ENCODE results near the gene VAC14.

Gene VAC14

GRCh38 chr16:70784692-70785555, 16.0 kb downstream of the VAC14 start:
- H3K4me1 ChIP-seq (ENCODE audit: insufficient read depth, low read length): no peaks in the 10 kb centered on the region
- H3K9ac ChIP-seq (ENCODE audit: low read depth, low read length): no peak overlapping the region
- no peaks in the 10 kb centered on the region for H3K9me3 ChIP-seq (ENCODE audit: insufficient read depth, low read depth, low read length)
- no peak overlapping the region for H3K27ac ChIP-seq (ENCODE audit: low read depth, low read length)
- WGBS: 95% methylated on average over 21 of the region's 21 CpGs
- H3K4me3 ChIP-seq (ENCODE audit: low read length): no peak overlapping the region
- H3K36me3 ChIP-seq (ENCODE audit: insufficient read depth, low read length): peaks cover 65% of the 10 kb centered on the region
- no peaks in the 10 kb centered on the region for H3K27me3 ChIP-seq (ENCODE audit: insufficient read depth, low read length)

- Histone ChIP-seq H3K27me3 (ENCODE audit: insufficient read depth, low read length) (no peaks in the 10 kb centered on the region), H3K4me3 (ENCODE audit: low read length) (no peak overlapping the region), H3K36me3 (ENCODE audit: insufficient read depth, low read length) (peaks cover 83% of the 10 kb centered on the region), H3K9ac (ENCODE audit: low read depth, low read length) (no peak overlapping the region), H3K27ac (ENCODE audit: low read depth, low read length) (no peak overlapping the region), H3K4me1 (ENCODE audit: insufficient read depth, low read length) (peaks cover 4% of the 10 kb centered on the region; the same call in 1 of the 2 replicates), H3K9me3 (ENCODE audit: insufficient read depth, low read depth, low read length) (no peaks in the 10 kb centered on the region)
- 95% methylated on average over 3 of the region's 3 CpGs for WGBS
Measured at GRCh38 chr16:70782237-70782636, 18.7 kb downstream of the VAC14 start.

DNA sequence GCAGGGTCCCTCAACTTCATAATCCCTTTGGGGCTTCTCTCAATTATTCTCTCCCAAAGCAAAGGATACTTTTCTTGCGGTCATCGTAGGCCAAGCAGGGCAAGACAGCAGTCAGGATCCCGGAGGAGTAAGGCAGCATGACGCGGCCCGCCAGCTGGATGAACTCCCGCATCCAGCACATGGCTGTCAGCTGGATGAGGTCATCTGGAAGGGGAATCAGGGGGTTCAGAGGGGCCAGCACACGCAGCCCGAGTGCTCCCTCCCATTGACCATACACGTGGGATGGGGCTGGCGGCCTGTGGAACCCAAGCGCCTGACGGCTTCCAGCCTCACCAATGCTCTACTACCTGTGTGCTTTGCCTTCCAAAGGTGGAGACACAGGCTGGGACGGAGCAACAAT, 19.2 kb downstream of the VAC14 start:
- H3K36me3 ChIP-seq (ENCODE audit: insufficient read depth, low read length): peaks cover 83% of the 10 kb centered on the region
- H3K4me3 ChIP-seq (ENCODE audit: low read length): no peak overlapping the region
- H3K9ac ChIP-seq (ENCODE audit: low read depth, low read length): no peak overlapping the region
- 98% methylated on average over 14 of the region's 14 CpGs for WGBS
- H3K27me3 ChIP-seq (ENCODE audit: insufficient read depth, low read length): no peaks in the 10 kb centered on the region
- H3K9me3 ChIP-seq (ENCODE audit: insufficient read depth, low read depth, low read length): no peaks in the 10 kb centered on the region
- H3K27ac ChIP-seq (ENCODE audit: low read depth, low read length): no peak overlapping the region
- peaks cover 4% of the 10 kb centered on the region; the same call in 1 of the 2 replicates for H3K4me1 ChIP-seq (ENCODE audit: insufficient read depth, low read length)

DNA sequence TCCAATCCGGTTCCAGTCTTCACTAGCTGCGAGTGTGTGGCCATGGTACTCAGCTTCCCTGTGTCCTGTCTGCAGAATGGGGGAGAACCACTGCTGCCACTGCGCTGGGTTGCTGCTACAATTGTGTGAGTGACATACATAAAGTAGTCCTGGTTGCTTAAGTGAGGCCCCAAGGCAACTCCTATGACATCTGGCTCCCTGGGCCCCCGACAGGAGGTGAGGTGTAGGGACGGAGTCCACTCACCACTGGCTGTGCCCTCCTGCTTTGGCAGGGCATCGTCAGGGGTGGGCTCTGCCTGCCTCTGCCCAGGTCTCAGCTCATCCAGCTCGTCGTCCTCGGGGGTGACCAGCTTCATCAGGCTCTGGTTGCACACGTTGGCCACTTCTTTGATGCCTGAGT, 20.4 kb downstream of the VAC14 start:
- H3K4me3 ChIP-seq (ENCODE audit: low read length): no peak overlapping the region
- H3K4me1 ChIP-seq (ENCODE audit: insufficient read depth, low read length): peaks cover 4% of the 10 kb centered on the region; the same call in 1 of the 2 replicates
- no peak overlapping the region for H3K27ac ChIP-seq (ENCODE audit: low read depth, low read length)
- no peak overlapping the region for H3K9ac ChIP-seq (ENCODE audit: low read depth, low read length)
- no peaks in the 10 kb centered on the region for H3K9me3 ChIP-seq (ENCODE audit: insufficient read depth, low read depth, low read length)
- 95% methylated on average over 10 of the region's 10 CpGs for WGBS
- no peaks in the 10 kb centered on the region for H3K27me3 ChIP-seq (ENCODE audit: insufficient read depth, low read length)
- peaks cover 72% of the 10 kb centered on the region for H3K36me3 ChIP-seq (ENCODE audit: insufficient read depth, low read length)

DNA sequence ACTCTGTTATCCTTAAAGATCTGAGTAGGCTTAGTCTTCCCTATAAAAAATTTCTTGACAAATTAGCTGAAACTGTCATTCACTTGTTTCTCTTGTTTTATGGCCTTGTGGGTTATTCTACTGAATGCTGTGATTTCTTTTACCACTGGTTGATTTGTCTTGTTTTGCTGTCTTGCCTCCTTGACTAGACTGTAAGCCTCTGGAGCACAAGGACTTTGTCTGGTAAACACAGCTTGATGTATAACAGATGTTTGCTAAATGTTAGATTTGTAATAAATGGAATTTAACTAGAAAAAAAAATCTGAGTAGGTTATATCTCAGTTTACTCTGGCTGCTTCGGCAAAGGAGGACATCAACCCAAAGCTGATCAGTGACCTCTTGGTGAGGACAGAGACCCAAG, 21.6 kb downstream of the VAC14 start:
- Histone ChIP-seq H3K9ac (ENCODE audit: low read depth, low read length) (no peak overlapping the region), H3K27me3 (ENCODE audit: insufficient read depth, low read length) (no peaks in the 10 kb centered on the region), H3K4me1 (ENCODE audit: insufficient read depth, low read length) (peaks cover 4% of the 10 kb centered on the region; the same call in 1 of the 2 replicates), H3K27ac (ENCODE audit: low read depth, low read length) (no peak overlapping the region), H3K9me3 (ENCODE audit: insufficient read depth, low read depth, low read length) (no peaks in the 10 kb centered on the region), H3K36me3 (ENCODE audit: insufficient read depth, low read length) (peaks cover 61% of the 10 kb centered on the region), H3K4me3 (ENCODE audit: low read length) (no peak overlapping the region)
- WGBS: 95% methylated on average over 1 of the region's 1 CpG

DNA sequence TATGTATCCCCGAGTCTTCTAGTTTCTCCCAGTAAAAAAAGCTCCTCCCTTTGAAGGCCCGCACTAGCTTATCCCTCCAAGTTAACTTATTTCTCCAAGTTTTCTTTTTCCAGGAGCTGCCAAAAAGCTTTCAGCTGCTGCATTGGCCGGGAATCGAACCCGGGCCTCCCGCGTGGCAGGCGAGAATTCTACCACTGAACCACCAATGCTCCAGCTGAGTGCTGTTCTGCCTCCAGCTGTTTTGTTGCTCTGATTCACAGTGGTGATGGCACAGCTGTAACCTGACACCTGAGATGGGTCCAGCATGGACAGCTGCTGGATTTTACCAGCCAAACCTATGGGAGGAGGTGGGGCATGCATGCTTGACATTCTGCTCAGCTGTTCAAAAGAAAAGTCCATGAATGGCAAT, 22.1 kb downstream of the VAC14 start:
- no peak overlapping the region for H3K9ac ChIP-seq (ENCODE audit: low read depth, low read length)
- WGBS: 63% methylated on average over 8 of the region's 8 CpGs
- no peaks in the 10 kb centered on the region for H3K27me3 ChIP-seq (ENCODE audit: insufficient read depth, low read length)
- H3K4me3 ChIP-seq (ENCODE audit: low read length): no peak overlapping the region
- H3K36me3 ChIP-seq (ENCODE audit: insufficient read depth, low read length): peaks cover 61% of the 10 kb centered on the region
- peaks cover 4% of the 10 kb centered on the region; the same call in 1 of the 2 replicates for H3K4me1 ChIP-seq (ENCODE audit: insufficient read depth, low read length)
- no peak overlapping the region for H3K27ac ChIP-seq (ENCODE audit: low read depth, low read length)
- no peaks in the 10 kb centered on the region for H3K9me3 ChIP-seq (ENCODE audit: insufficient read depth, low read depth, low read length)

GRCh38 chr16:70777973-70778406, 23.0 kb downstream of the VAC14 start:
- Histone ChIP-seq H3K4me1 (ENCODE audit: insufficient read depth, low read length) (peaks cover 4% of the 10 kb centered on the region; the same call in 1 of the 2 replicates), H3K27me3 (ENCODE audit: insufficient read depth, low read length) (no peaks in the 10 kb centered on the region), H3K36me3 (ENCODE audit: insufficient read depth, low read length) (peaks cover 56% of the 10 kb centered on the region), H3K4me3 (ENCODE audit: low read length) (no peak overlapping the region), H3K9me3 (ENCODE audit: insufficient read depth, low read depth, low read length) (no peaks in the 10 kb centered on the region), H3K27ac (ENCODE audit: low read depth, low read length) (no peak overlapping the region), H3K9ac (ENCODE audit: low read depth, low read length) (no peak overlapping the region)
- WGBS: 92% methylated on average over 8 of the region's 8 CpGs

DNA sequence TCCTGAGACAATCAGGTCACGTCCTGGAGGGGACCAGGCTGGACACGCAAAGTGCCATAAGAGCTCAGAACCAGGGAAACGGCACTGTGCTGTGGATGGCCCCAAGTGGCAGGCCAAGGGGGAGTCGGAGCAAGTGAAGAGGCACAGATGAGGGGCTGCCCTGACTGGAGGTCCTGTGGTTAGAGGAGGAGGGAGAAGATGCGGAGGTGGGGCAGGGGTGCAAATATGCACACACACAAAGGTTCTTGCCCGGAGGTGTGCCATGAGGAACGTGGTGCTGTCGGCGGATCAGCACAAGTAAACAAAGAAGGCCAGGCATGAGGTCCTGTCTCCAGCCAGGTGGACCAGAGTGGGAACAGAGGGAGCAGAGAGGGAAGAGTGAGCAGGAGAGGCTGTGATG, 23.5 kb downstream of the VAC14 start:
- WGBS: 95% methylated on average over 9 of the region's 9 CpGs
- Histone ChIP-seq H3K4me3 (ENCODE audit: low read length) (no peak overlapping the region), H3K36me3 (ENCODE audit: insufficient read depth, low read length) (peaks cover 55% of the 10 kb centered on the region), H3K27me3 (ENCODE audit: insufficient read depth, low read length) (no peaks in the 10 kb centered on the region), H3K27ac (ENCODE audit: low read depth, low read length) (no peak overlapping the region), H3K9me3 (ENCODE audit: insufficient read depth, low read depth, low read length) (no peaks in the 10 kb centered on the region), H3K4me1 (ENCODE audit: insufficient read depth, low read length) (peaks cover 4% of the 10 kb centered on the region; the same call in 1 of the 2 replicates), H3K9ac (ENCODE audit: low read depth, low read length) (no peak overlapping the region)

- no peak overlapping the region for H3K9ac ChIP-seq (ENCODE audit: low read depth, low read length)
- peaks cover 48% of the 10 kb centered on the region for H3K36me3 ChIP-seq (ENCODE audit: insufficient read depth, low read length)
- H3K4me1 ChIP-seq (ENCODE audit: insufficient read depth, low read length): peaks cover 4% of the 10 kb centered on the region; the same call in 1 of the 2 replicates
- H3K4me3 ChIP-seq (ENCODE audit: low read length): no peak overlapping the region
- H3K27me3 ChIP-seq (ENCODE audit: insufficient read depth, low read length): no peaks in the 10 kb centered on the region
- no peak overlapping the region for H3K27ac ChIP-seq (ENCODE audit: low read depth, low read length)
- no peaks in the 10 kb centered on the region for H3K9me3 ChIP-seq (ENCODE audit: insufficient read depth, low read depth, low read length)
- 95% methylated on average over 4 of the region's 4 CpGs for WGBS
Measured at GRCh38 chr16:70775399-70775798, 25.6 kb downstream of the VAC14 start.

DNA sequence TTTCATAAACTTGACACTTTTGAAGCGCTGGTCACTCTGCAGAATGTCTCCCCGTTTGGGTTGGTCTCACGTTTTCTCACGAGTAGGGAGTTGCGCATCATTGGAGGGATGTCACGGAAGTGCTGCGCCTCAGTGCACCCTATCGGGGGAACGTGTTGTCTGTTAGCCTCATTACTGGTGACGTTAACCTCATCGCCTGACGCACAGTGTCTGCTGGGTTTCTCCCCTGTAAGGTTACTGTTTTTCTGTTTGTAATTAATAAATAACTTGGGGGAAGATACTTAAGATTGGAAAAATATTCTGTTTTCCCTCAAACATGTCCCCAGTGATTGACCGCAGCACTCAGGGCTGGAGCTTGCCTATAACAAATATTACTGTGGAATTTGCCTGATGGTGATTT, 26.7 kb downstream of the VAC14 start:
- no peak overlapping the region for H3K27ac ChIP-seq (ENCODE audit: low read depth, low read length)
- peaks cover 45% of the 10 kb centered on the region for H3K36me3 ChIP-seq (ENCODE audit: insufficient read depth, low read length)
- no peak overlapping the region for H3K9ac ChIP-seq (ENCODE audit: low read depth, low read length)
- 95% methylated on average over 13 of the region's 13 CpGs for WGBS
- no peak overlapping the region for H3K4me3 ChIP-seq (ENCODE audit: low read length)
- no peaks in the 10 kb centered on the region for H3K27me3 ChIP-seq (ENCODE audit: insufficient read depth, low read length)
- no peaks in the 10 kb centered on the region for H3K9me3 ChIP-seq (ENCODE audit: insufficient read depth, low read depth, low read length)
- H3K4me1 ChIP-seq (ENCODE audit: insufficient read depth, low read length): peaks cover 2% of the 10 kb centered on the region; the same call in 1 of the 2 replicates

DNA sequence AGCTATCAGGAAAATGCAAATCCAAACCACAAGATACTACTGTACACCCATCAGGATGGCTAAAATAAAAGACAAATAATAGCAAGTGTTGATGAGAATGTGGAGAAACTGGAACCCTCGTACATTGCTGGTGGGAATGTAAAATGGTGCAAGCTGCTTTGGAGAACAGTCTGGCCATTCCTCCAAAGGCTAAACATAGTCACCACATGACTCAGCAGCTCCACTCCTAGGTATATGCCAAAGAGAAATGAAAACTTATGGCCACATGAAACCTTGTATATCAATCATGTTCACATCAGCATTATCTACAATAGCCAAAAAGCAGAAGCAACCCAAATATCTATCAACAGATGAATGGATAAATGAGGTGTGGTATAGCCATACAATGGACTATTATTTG, 28.5 kb downstream of the VAC14 start:
- H3K9me3 ChIP-seq (ENCODE audit: insufficient read depth, low read depth, low read length): no peaks in the 10 kb centered on the region
- peaks cover 33% of the 10 kb centered on the region for H3K36me3 ChIP-seq (ENCODE audit: insufficient read depth, low read length)
- 88% methylated on average over 1 of the region's 1 CpG for WGBS
- no peaks in the 10 kb centered on the region for H3K4me1 ChIP-seq (ENCODE audit: insufficient read depth, low read length)
- H3K4me3 ChIP-seq (ENCODE audit: low read length): no peak overlapping the region
- no peaks in the 10 kb centered on the region for H3K27me3 ChIP-seq (ENCODE audit: insufficient read depth, low read length)
- no peak overlapping the region for H3K9ac ChIP-seq (ENCODE audit: low read depth, low read length)
- H3K27ac ChIP-seq (ENCODE audit: low read depth, low read length): no peak overlapping the region
